Iris pigment epithelial cell (primary cell): ENCODE measurements around the gene TACC2.

Source experiments
- DNase-seq: peaks from one replicate; pipeline ENCODE4 v3.0.0-alpha.2; 2011; ENCODE audit warnings: low read depth

The TACC2 gene

GRCh38 chr10:122249303-122249850, 260.4 kb downstream of the TACC2 start:
- no peak for DNase-seq

GRCh38 chr10:122249991-122250750, 261.2 kb downstream of the TACC2 start:
- DNase-seq = no peak

- no peak for DNase-seq
Observed at GRCh38 chr10:122251459-122252255, 262.7 kb downstream of the TACC2 start.

- no peak for DNase-seq
Observed at GRCh38 chr10:122252805-122253204, 263.8 kb downstream of the TACC2 start.

GRCh38 chr10:122253605-122254004, 264.6 kb downstream of the TACC2 start:
- no peak for DNase-seq

GRCh38 chr10:122254831-122255230, 265.9 kb downstream of the TACC2 start:
- no peak for DNase-seq

- DNase-seq = no peak
Observed at GRCh38 chr10:122255509-122256301, 266.7 kb downstream of the TACC2 start.

- DNase-seq = no peak
Observed at GRCh38 chr10:122257041-122257440, 268.1 kb downstream of the TACC2 start.

- DNase-seq = peak; percentile 58
Observed at GRCh38 chr10:122258136-122259074, 269.4 kb downstream of the TACC2 start.

GRCh38 chr10:122259075-122259466, 270.1 kb downstream of the TACC2 start:
- DNase-seq = no peak

GRCh38 chr10:122261584-122261983, 272.6 kb downstream of the TACC2 start:
- DNase-seq = no peak

- peak; percentile 91 for DNase-seq
Observed at GRCh38 chr10:122263971-122264370, 275.0 kb downstream of the TACC2 start.

GRCh38 chr10:122264436-122264835, 275.5 kb downstream of the TACC2 start:
- peak; percentile 44 for DNase-seq

GRCh38 chr10:122264931-122265330, 276.0 kb downstream of the TACC2 start:
- DNase-seq = no peak

GRCh38 chr10:122265896-122266295, 276.9 kb downstream of the TACC2 start:
- no peak for DNase-seq

GRCh38 chr10:122267849-122268737, 279.1 kb downstream of the TACC2 start:
- DNase-seq = peak; percentile 18

- no peak for DNase-seq
Observed at GRCh38 chr10:122269059-122269687, 280.2 kb downstream of the TACC2 start.

GRCh38 chr10:122271076-122271475, 282.1 kb downstream of the TACC2 start, which contains the start of gene BTBD16:
Gene BTBD16, plus strand, starts transcription at chr10:122271296. Its CDS starts 3,786 bp downstream, at chr10:122275082.
- DNase-seq = no peak

GRCh38 chr10:122273966-122274545, 285.1 kb downstream of the TACC2 start:
- no peak for DNase-seq
